Activated B cell treated with CpG ODN at 0.5 μM for 24 hours (primary cell): ENCODE measurements around the gene RNASE11. TPM values are rescaled to one million over a fixed set of nuclear protein-coding genes. Genes with fewer than 3 reads are reported as not detected.

ENCODE experiments used
- ATAC-seq: fragments of 200-7000 bp; cut with Tn5 transposase; one replicate; pipeline ENCODE4 v1.10.0; 2021; ENCODE audit warnings: low read depth, mild to moderate bottlenecking, moderate library complexity
- CTCF ChIA-PET: fragments of 350-600 bp; sonication (Branson Sonifier 250); formaldehyde crosslinking; loops from one replicate; lab custom pipeline; 2021; ENCODE audit warnings: antibody characterized with exemption; lab: Charles Lee
- POLR2A ChIA-PET: fragments of 350-600 bp; sonication (Branson Sonifier 250); formaldehyde crosslinking; loops from one replicate; lab custom pipeline; 2021; ENCODE audit warnings: antibody characterized with exemption; lab: Charles Lee
- DNase-seq: peaks from one replicate; pipeline ENCODE4 v3.0.0; 2022
- H3K27ac Mint-ChIP-seq: one replicate; pipeline ENCODE4 v1.8.0; 2020; ENCODE audit warnings: mixed read lengths
- H3K27me3 Mint-ChIP-seq: one replicate; pipeline ENCODE4 v1.8.0; 2021; ENCODE audit warnings: mixed read lengths
- H3K36me3 Mint-ChIP-seq: one replicate; pipeline ENCODE4 v1.8.0; 2021; ENCODE audit warnings: low read depth, mixed read lengths
- H3K4me1 Mint-ChIP-seq: one replicate; pipeline ENCODE4 v1.8.0; 2021; ENCODE audit warnings: mixed read lengths
- H3K4me3 Mint-ChIP-seq: one replicate; pipeline ENCODE4 v1.8.0; 2020; ENCODE audit warnings: mild to moderate bottlenecking, mixed read lengths
- H3K9me3 Mint-ChIP-seq: one replicate; pipeline ENCODE4 v1.8.0; 2020; ENCODE audit warnings: mixed read lengths
- intact Hi-C: fragments of 100-400 bp; cut with micrococcal nuclease; formaldehyde crosslinking; loops from one replicate; pipeline ENCODE4 v1.15.1; 2024
- total RNA-seq: library from RNA; stranded (reverse); gene quantifications from 2 replicates; pipeline ENCODE4 v1.2.3, GENCODE V29; 2022
- TF ChIP-seq, protein P1 (sequence below): fragments of 200-600 bp; IDR thresholded peaks from one replicate; pipeline ENCODE4 v1.8.0; 2022; ENCODE audit warnings: antibody characterized with exemption, mild to moderate bottlenecking

Gene RNASE11
- total RNA-seq, 1 donor from 2014 or later = not detected

DNA sequence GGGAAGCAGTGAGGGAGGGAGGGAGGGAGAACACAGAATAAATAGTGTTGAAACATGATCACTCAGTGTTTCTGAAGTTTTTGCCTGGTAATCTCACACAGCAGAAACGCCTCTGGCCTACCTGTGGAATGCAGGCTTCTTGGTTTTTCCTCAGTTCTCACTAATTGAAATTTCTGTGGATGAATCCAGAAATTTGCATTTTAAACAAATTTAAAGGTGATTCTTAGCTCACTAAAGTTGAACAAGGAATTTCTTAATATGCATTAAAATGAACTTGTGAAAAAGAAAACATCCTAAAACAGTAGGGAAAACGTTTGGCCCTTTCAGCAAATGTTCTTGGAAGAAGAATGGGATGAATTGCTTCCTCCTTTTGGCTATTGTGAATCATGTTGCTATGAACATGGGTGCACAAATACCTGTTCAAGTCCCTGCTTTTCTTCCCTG, 28.3 kb downstream of the RNASE11 start:
- ATAC-seq (no peak), DNase-seq (no peak)
- Mint-ChIP-seq H3K27ac (no peak overlapping the region), H3K9me3 (no peaks in the 10 kb centered on the region), H3K4me1 (no peaks in the 10 kb centered on the region), H3K4me3 (no peak overlapping the region), H3K36me3 (no peaks in the 10 kb centered on the region), H3K27me3 (peaks cover 6% of the 10 kb centered on the region)
- TF ChIP-seq, protein P1, sequence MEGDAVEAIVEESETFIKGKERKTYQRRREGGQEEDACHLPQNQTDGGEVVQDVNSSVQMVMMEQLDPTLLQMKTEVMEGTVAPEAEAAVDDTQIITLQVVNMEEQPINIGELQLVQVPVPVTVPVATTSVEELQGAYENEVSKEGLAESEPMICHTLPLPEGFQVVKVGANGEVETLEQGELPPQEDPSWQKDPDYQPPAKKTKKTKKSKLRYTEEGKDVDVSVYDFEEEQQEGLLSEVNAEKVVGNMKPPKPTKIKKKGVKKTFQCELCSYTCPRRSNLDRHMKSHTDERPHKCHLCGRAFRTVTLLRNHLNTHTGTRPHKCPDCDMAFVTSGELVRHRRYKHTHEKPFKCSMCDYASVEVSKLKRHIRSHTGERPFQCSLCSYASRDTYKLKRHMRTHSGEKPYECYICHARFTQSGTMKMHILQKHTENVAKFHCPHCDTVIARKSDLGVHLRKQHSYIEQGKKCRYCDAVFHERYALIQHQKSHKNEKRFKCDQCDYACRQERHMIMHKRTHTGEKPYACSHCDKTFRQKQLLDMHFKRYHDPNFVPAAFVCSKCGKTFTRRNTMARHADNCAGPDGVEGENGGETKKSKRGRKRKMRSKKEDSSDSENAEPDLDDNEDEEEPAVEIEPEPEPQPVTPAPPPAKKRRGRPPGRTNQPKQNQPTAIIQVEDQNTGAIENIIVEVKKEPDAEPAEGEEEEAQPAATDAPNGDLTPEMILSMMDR = no peak
- POLR2A ChIA-PET = no interaction called here
- CTCF ChIA-PET = no interaction called here
- intact Hi-C loops = no loop called here

DNA sequence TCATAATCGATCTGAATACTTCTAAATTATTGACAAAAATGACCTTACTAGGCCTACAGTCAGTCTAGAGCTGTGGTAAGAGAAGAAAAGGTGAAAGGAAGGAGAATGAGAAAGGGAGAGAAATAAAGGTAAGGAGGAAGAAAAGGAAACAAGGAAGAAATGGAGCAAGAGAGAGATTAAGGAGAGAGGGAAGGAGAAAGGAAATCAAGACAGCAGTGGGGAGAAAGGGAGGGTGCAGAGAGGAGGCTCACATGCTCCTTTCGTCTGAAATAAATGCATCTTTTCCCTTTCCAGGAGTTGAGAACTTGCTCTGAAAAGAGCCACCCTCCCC, 30.6 kb downstream of the RNASE11 start:
- Mint-ChIP-seq H3K36me3 (no peaks in the 10 kb centered on the region), H3K9me3 (no peaks in the 10 kb centered on the region), H3K27me3 (peaks cover 8% of the 10 kb centered on the region), H3K27ac (no peak overlapping the region), H3K4me3 (no peak overlapping the region), H3K4me1 (no peaks in the 10 kb centered on the region)
- CTCF ChIA-PET = no interaction called here
- intact Hi-C loops = no loop called here
- ATAC-seq (no peak), DNase-seq (no peak)
- TF ChIP-seq, protein P1 = no peak
- POLR2A ChIA-PET = no interaction called here

DNA sequence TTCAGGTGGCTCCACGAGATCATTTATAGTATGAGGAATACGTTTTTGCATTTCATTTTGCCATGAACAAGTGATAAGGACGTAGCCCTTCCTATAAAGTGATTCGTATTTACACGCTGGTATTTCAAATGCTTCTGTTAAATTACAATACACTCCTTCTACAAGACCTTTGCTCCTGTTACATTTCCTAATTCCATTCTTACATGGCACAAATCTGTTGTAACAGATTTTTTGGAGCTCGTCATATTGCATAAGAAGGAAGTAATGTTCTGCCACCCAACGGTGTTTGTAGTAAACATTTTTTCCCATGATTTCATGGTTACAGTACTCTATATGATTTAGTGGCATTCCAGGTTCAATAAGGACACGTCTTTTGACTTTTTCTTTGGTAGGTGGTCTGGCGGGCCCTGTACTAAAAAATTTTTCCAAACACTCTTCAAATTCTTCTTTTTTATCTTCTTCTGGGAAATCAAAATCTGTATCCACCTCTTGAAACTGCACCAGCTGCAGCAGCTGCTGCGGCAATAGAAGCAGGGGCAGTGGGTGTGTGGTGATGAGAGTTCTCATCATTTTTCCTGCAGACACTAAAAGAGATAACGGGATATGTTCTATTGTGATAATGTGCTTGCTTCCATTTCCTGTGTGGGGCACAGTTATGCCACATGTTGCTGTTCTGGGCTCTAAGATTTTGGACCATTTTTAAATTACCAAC, 31.1 kb downstream of the RNASE11 start:
- no peaks in the 10 kb centered on the region for H3K4me1 Mint-ChIP-seq

GRCh38 chr14:20555845-20556244, 32.0 kb downstream of the RNASE11 start:
- H3K36me3 Mint-ChIP-seq = no peaks in the 10 kb centered on the region
- peaks cover 6% of the 10 kb centered on the region for H3K27me3 Mint-ChIP-seq
- ChIA-PET POLR2A (interaction anchor here (0.6 kb wide), 1 partner anchor 76 kb away, joined by 3 read pairs; no protein-coding TSS in a partner anchor), CTCF (no interaction called here)
- no peak overlapping the region for H3K4me3 Mint-ChIP-seq
- H3K9me3 Mint-ChIP-seq = no peaks in the 10 kb centered on the region
- TF ChIP-seq, protein P1 = no peak
- ATAC-seq = no peak
- no peak for DNase-seq
- H3K27ac Mint-ChIP-seq = no peak overlapping the region
- H3K4me1 Mint-ChIP-seq = no peaks in the 10 kb centered on the region
- intact Hi-C loops = no loop called here

More for the DNA sequence above, 31.1 kb downstream of the RNASE11 start:
- Mint-ChIP-seq H3K4me3 (no peak overlapping the region), H3K9me3 (no peaks in the 10 kb centered on the region), H3K27ac (no peak overlapping the region), H3K36me3 (no peaks in the 10 kb centered on the region), H3K27me3 (peaks cover 8% of the 10 kb centered on the region)
- TF ChIP-seq, protein P1 = no peak
- intact Hi-C loops = no loop called here
- CTCF ChIA-PET = no interaction called here
- ATAC-seq (no peak), DNase-seq (no peak)
- POLR2A ChIA-PET = interaction anchor here (0.6 kb wide), 1 partner anchor 77 kb away, joined by 3 read pairs; no protein-coding TSS in a partner anchor

GRCh38 chr14:20553024-20553423, 34.8 kb downstream of the RNASE11 start:
- ATAC-seq = no peak
- H3K4me3 Mint-ChIP-seq = no peak overlapping the region
- TF ChIP-seq, protein P1 = no peak
- ChIA-PET CTCF (no interaction called here), POLR2A (no interaction called here)
- peaks cover 6% of the 10 kb centered on the region for H3K27me3 Mint-ChIP-seq
- H3K4me1 Mint-ChIP-seq = no peaks in the 10 kb centered on the region
- H3K36me3 Mint-ChIP-seq = no peaks in the 10 kb centered on the region
- no peak overlapping the region for H3K27ac Mint-ChIP-seq
- DNase-seq = no peak
- no peaks in the 10 kb centered on the region for H3K9me3 Mint-ChIP-seq
- intact Hi-C loops = no loop called here
